NCI-H2171 treated with DMSO at 0.1 percent for 48 hours (cell line): Measurements from ENCODE around the gene NBPF11.
"Not testable (repeated sequence)": the region's sequence is repeated elsewhere in the genome, so short reads cannot be mapped to it uniquely, and the experiment has no call there.

Source experiments
- DNase-seq: peaks from one replicate; lab custom pipeline; 2025; lab: John Stamatoyannopoulos, UW

Gene NBPF11

GRCh38 chr1:148150945-148151344 lies 1.1 kb downstream of the NBPF11 start:
- DNase-seq: not testable (repeated sequence)

DNA sequence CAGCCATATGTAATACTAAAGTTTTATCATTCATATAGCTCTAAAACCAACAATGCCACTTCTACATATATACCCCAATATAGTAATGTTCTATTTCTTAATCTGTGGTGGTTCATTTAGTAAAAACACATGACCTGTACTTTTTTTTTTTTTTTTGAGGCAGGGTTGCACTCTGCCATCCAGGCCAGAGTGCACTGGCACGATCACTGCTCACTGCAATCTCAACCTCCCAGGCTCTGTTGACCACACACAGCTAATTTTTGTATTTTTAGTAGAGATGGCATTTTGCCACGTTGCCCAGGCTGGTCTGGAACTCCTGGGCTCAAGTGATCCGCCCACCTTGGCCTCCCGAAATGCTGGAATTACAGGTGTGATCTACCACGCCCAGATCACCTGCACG lies 2.1 kb downstream of the NBPF11 start:
- not testable (repeated sequence) for DNase-seq

- not testable (repeated sequence) for DNase-seq
These were observed 2.8 kb downstream of the NBPF11 start for GRCh38 chr1:148149050-148149815.

DNA sequence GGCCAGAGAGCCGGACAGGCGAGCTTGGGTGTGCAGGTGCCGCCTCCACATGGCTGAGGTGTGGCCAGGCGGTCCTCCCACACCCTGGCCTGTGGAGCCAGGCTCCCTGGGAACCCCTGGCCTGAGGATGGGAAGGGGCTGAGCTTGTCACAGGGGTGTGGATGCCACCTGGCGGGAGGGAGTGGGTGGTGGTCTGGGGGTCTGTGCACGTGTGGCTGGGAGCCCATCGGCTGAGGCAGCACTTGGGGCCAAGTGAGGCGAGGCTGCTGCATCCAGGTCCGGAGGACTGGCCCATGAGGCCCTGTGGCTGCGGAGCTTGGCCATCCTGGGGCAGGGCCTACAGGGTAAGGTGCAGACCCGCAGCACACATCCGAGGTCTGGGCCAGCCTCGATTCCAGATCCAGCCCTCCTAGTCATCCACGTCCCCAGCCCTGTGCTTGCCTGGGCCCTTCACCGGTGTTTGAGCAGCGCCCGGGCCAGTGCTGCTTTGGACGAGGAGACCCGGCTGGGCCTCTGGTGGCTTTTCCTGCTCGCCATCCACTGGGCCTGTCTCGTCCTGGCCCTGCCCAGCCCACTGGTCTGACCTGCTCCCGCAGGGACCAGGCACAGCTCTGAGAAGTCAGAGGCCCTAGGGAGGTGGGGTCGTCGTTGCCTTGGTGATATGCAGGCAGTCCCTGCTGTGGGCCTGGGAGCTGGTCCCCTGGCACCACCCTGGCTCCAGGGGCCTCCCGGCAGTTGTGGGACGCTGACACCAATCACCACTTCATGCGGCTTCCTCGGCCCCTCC lies 4.8 kb downstream of the NBPF11 start:
- not testable (repeated sequence) for DNase-seq

DNA sequence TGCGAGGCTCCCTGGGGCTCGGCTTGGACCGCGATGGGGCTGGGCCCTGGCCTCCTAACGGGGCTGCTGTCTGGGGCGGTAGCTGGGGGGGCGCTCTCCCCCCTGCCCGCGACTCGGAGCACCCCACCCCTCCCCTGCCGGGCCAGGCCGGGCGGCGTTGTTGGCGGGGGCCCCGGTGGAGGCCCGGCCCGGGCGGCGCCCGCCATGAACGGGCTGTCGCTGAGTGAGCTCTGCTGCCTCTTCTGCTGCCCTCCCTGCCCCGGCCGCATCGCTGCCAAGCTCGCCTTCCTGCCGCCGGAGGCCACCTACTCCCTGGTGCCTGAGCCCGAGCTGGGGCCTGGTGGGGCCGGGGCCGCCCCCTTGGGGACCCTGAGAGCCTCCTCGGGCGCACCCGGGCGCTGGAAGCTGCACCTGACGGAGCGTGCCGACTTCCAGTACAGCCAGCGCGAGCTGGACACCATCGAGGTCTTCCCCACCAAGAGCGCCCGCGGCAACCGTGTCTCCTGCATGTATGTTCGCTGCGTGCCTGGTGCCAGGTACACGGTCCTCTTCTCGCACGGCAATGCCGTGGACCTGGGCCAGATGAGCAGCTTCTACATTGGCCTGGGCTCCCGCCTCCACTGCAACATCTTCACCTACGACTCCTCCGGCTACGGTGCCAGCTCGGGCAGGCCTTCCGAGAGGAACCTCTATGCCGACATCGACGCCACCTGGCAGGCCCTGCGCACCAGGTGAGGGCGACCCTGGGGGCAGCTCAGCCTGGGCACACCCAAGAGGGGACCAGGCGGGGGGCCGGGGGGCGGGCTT lies 5.7 kb downstream of the NBPF11 start:
- DNase-seq: not testable (repeated sequence)

DNA sequence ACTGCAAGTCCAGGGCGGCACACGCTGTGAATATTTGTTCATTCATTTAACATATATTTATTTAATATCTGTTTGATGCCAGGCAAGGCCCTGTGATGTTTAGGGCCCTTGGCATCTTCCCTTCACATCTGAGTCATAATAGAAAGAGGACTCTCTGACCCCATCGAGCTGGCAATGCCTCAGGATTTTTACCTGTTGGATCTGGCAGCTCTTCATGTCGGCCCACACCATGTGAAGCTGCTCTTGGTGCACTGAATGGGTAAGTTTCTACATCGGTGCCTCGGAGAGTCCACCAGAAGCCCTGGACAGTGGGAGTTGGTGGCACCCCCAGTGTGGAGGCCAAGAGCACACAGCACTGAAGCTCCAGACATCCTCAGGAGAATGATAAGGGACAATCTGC lies 8.9 kb downstream of the NBPF11 start:
- DNase-seq: not testable (repeated sequence)

- DNase-seq: not testable (repeated sequence)
These were observed 10.1 kb downstream of the NBPF11 start for GRCh38 chr1:148141936-148142335.

DNA sequence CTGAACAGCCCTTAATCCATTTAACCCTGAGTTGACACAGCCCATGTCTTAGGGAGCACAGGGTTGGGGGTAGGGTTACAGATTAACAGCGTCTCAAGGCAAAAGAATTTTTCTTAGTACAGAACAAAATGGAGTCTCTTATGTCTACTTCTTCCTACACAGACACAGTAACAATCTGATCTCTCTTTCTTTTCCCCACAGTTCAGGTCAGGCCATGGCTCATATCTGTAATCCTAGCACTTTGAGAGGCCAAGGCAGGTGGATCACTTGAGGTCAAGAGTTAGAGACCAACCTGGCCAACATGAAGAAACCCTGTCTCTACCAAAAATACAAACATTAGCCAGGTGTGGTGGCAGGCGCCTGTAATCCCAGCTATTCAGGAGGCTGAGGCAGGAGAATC lies 13.5 kb downstream of the NBPF11 start:
- not testable (repeated sequence) for DNase-seq

DNA sequence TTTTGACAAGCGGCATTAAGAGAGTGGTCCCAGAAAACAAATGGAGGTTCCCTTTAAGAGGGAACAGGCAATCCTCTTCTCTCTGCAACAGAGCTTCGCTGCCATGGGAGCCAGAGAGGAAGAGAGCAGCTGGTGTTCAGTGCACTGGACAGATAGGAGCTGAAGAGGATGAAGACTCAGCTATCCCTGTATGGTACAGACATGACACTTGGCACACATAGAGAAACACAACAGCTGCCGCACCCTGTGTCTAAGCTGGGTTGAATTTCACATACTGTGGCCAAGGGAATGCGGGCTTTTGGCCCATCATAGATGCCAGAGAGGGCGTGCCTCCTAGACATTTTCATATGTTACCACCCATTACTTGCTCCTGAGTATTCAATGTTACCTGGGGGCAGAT lies 29.7 kb downstream of the NBPF11 start:
- DNase-seq: not testable (repeated sequence)

DNA sequence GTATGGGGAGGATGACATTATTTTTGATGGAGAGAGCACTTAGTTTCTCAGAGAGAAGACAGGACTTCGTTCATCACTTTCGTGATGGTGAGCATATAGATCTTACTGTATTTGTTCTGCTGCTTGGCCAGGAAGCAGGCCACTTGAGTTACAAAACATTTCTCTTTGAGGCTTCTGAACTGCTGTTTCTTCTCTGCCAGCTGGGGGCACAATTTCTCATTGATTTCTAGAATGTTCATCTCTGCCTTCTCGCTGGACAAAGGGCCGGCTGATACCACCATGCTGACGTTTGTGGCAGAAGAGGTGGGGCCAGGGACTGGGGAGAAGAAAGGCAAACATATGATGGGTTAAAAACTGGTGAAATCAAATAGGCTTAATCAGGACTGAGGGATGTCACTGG lies 31.7 kb downstream of the NBPF11 start:
- not testable (repeated sequence) for DNase-seq

DNA sequence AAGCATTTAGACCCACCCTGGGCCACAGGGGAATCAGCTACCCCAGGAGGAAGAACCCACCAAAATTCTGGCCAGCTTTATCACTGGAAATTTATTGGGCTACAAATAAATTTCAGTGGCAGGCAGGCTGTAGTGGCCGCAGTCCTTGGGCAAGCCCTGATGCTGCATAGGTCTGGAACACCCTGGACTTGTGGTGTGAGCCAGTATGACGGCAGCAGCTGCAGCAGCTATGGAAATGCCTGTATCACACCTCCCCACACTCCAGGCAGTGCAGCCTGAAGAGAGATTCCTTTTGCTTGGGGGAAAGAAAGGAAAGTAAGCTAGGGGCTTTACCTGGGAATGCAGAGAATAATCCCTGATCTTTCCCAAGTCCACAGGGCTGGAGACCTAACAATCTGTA lies 56.3 kb downstream of the NBPF11 start:
- DNase-seq: not testable (repeated sequence)

DNA sequence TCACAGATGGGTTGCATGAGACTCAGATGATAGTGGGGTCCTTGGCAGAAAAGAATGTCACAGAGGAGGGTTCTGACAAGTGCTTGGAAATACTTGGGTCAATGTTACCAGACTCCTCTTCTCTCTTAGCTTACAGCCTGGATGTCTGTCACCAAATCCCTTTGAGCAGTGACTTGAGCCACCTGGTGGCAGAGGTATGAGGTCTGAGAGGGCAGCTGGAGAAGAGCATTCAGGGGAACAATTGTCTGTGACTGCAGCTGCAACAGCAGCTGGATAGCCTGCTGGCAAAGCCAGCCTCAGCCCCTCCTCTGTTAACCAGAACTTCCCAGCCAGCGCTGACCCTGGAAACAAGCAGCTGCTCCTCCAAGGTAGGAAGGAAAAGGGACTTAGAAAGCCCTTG lies 65.9 kb downstream of the NBPF11 start:
- DNase-seq: not testable (repeated sequence)

DNA sequence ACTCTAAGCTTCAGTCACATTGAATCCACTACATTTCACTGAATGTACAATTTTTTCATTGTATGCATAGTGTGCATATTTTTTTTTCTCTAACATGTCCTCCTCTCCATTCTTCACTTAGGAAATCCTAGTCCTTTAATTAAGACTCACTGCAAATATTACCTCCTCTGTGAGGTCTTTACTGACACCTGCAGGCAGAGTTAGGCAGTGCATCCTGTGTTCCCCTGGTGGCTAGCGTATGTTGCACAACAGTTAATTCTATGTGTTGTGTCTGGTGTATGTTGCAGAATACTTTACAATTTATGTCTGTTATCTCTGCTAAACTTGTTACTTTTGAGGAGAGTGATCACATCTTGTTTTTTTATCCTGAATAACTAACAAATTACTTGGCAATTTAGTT lies 70.9 kb downstream of the NBPF11 start:
- not testable (repeated sequence) for DNase-seq

DNA sequence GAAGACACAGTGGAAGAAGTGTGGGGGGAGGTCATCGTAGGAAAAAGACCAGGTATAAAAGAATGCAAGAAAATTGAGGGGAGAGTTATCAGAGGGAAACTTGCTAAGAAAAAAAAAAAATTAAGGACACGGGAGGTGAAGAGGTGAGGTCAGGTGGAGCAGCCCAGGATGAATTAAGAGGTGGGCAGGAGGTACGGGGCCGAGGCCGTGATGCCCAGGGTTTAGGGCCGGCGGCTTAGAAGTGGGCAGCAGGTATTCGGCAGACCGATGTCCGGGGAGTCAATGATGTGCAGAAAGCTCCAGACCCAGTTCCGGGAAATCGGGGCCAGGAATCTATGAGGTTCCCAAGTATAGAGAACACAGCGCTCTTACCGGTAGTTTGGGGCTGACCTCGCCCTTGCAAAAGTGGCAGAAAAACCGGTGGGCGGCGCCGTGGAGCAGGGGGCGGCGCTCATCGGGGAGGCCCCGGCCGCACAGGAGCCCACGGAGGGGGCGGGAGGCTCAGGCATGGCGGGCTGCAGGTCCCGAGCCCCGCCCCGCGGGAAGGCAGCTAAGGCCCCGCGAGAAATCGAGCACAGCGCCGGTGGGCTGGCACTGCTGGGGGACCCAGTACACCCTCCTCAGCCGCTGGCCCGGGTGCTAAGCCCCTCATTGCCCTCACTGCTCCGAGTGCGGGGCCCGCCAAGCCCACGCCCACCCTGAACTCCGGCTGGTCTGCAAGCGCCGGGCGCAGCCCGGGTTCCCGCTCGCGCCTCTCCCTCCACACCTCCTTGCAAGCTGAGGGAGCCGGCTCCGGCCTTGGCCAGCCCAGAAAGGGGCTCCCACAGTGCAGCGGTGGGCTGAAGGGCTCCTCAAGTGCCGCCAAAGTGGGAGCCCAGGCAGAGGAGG lies 73.2 kb downstream of the NBPF11 start:
- not testable (repeated sequence) for DNase-seq

DNA sequence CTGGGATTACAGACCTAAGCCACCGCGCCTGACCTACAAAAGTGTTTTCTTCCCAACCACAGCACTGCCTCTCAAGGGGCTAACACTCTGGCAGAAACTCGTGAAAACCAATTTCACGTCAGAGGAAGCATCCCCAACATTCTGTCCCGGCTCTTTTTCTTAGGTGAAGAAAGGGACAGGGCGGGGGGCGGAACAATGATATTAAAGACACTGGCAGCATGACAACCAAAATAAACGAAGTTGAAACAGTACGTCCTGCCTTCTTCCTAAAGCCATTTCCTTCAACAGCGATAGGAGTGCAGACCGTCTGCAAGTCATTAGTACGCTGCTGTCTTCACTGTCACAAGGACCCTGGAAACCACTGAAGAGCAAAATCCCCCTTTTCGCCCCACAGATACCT lies 74.0 kb downstream of the NBPF11 start:
- not testable (repeated sequence) for DNase-seq

GRCh38 chr1:148077458-148077857 lies 74.6 kb downstream of the NBPF11 start:
- DNase-seq: not testable (repeated sequence)

GRCh38 chr1:148073392-148073791 lies 78.7 kb downstream of the NBPF11 start:
- DNase-seq: not testable (repeated sequence)

- DNase-seq: not testable (repeated sequence)
These were observed 83.5 kb downstream of the NBPF11 start for GRCh38 chr1:148068606-148069005.

DNA sequence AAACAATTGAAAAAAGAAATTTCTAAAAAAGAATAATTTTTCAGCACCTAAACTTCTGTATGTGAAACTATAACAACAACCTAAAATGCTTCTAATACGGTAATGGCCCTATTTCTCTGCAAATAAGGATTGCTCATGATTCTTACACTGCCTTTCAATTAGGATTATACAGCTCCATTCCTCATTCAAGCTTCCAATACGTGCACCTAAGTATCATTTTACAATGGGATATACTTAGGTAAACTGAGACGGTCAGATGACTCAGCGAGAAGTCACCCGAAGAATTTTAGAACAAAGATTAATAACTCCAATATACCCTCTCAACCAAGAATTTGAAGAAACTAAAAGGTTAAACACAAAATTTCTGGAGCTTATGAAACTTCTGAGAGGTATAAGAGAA lies 83.9 kb downstream of the NBPF11 start:
- DNase-seq: not testable (repeated sequence)

GRCh38 chr1:148060294-148060701 lies 91.8 kb downstream of the NBPF11 start:
- not testable (repeated sequence) for DNase-seq

- not testable (repeated sequence) for DNase-seq
These were observed 94.7 kb downstream of the NBPF11 start for GRCh38 chr1:148057384-148057783.
